ENCODE results near the gene IRF5. TPM values are rescaled to one million over a fixed set of nuclear protein-coding genes. Genes with fewer than 3 reads are reported as not detected.

The IRF5 gene
- total RNA-seq, 1 experiment from 2014 or later = 8.8 TPM

GRCh38 chr7:128931965-128932861 is 5.5 kb upstream of the IRF5 start:
- Histone ChIP-seq H3K36me3 (ENCODE audit: control insufficient read depth, insufficient read depth, low read length) (no peaks in the 10 kb centered on the region), H3K27me3 (ENCODE audit: control insufficient read depth, insufficient read depth, low read length) (no peaks in the 10 kb centered on the region), H3K4me1 (ENCODE audit: control insufficient read depth, insufficient read depth, low read length) (no peaks in the 10 kb centered on the region), H3K27ac (ENCODE audit: low read length) (no peak overlapping the region), H3K4me3 (ENCODE audit: low read depth in 2 of 2, low read length in 2 of 2) (no peak overlapping the region), H3K9me3 (ENCODE audit: control insufficient read depth, insufficient read depth, low read depth, low read length) (no peaks in the 10 kb centered on the region)
- TF ChIP-seq TCF7L2 (IDR thresholded peaks at IDR 0.05; ENCODE audit: low read depth, low read length) (no peak), SIN3A (IDR thresholded peaks at IDR 0.05; ENCODE audit: borderline replicate concordance, insufficient read depth, low read depth, low read length) (no peak), REST (IDR thresholded peaks at IDR 0.05; ENCODE audit: insufficient read depth in 1 of 2, low read depth in 2 of 2, low read length in 1 of 2) (no peak), CTCF (IDR thresholded peaks at IDR 0.05) (no peak), POLR2AphosphoS5 (IDR thresholded peaks at IDR 0.05; ENCODE audit: low read depth, low read length) (no peak)
- in situ Hi-C loops (cut with HindIII; ENCODE audit: low pct_unique_long_range_greater_than_20kb, low sequenced_read_pairs) = no loop called here
- ATAC-seq (no peak), DNase-seq (ENCODE audit: low read depth, low spot score) (no peak)
- ChIA-PET CTCF (no interaction called here), POLR2A (no interaction called here)
- intact Hi-C loops (cut with micrococcal nuclease; ENCODE audit: unreplicated experiment) = loop anchor here (10.0 kb wide), 1 partner anchor 163 kb away; no protein-coding TSS in a partner anchor
- no TSS peak for BruUV-seq (replicated peaks)

GRCh38 chr7:128932862-128933179 is 4.9 kb upstream of the IRF5 start:
- in situ Hi-C loops (cut with HindIII; ENCODE audit: low pct_unique_long_range_greater_than_20kb, low sequenced_read_pairs) = no loop called here
- H3K27ac ChIP-seq (ENCODE audit: low read length) = no peak overlapping the region
- no peaks in the 10 kb centered on the region for H3K36me3 ChIP-seq (ENCODE audit: control insufficient read depth, insufficient read depth, low read length)
- POLR2A ChIA-PET = no interaction called here
- CTCF ChIA-PET = no interaction called here
- H3K27me3 ChIP-seq (ENCODE audit: control insufficient read depth, insufficient read depth, low read length) = no peaks in the 10 kb centered on the region
- intact Hi-C loops (cut with micrococcal nuclease; ENCODE audit: unreplicated experiment) = loop anchor here (10.0 kb wide), 1 partner anchor 162 kb away; no protein-coding TSS in a partner anchor
- no peaks in the 10 kb centered on the region for H3K4me1 ChIP-seq (ENCODE audit: control insufficient read depth, insufficient read depth, low read length)
- ATAC-seq (no peak), DNase-seq (ENCODE audit: low read depth, low spot score) (no peak)
- no peaks in the 10 kb centered on the region for H3K9me3 ChIP-seq (ENCODE audit: control insufficient read depth, insufficient read depth, low read depth, low read length)
- BruUV-seq (replicated peaks) = no TSS peak
- no peak overlapping the region for H3K4me3 ChIP-seq (ENCODE audit: low read depth in 2 of 2, low read length in 2 of 2)
- TF ChIP-seq CTCF (IDR thresholded peaks at IDR 0.05) (no peak), TCF7L2 (IDR thresholded peaks at IDR 0.05; ENCODE audit: low read depth, low read length) (no peak), POLR2AphosphoS5 (IDR thresholded peaks at IDR 0.05; ENCODE audit: low read depth, low read length) (no peak), REST (IDR thresholded peaks at IDR 0.05; ENCODE audit: insufficient read depth in 1 of 2, low read depth in 2 of 2, low read length in 1 of 2) (no peak), SIN3A (IDR thresholded peaks at IDR 0.05; ENCODE audit: borderline replicate concordance, insufficient read depth, low read depth, low read length) (no peak)
